Measurements from ENCODE around the gene SPG11.
"Not testable (repeated sequence)": the region's sequence is repeated elsewhere in the genome, so short reads cannot be mapped to it uniquely, and the experiment has no call there.

SPG11 gene, protein sequence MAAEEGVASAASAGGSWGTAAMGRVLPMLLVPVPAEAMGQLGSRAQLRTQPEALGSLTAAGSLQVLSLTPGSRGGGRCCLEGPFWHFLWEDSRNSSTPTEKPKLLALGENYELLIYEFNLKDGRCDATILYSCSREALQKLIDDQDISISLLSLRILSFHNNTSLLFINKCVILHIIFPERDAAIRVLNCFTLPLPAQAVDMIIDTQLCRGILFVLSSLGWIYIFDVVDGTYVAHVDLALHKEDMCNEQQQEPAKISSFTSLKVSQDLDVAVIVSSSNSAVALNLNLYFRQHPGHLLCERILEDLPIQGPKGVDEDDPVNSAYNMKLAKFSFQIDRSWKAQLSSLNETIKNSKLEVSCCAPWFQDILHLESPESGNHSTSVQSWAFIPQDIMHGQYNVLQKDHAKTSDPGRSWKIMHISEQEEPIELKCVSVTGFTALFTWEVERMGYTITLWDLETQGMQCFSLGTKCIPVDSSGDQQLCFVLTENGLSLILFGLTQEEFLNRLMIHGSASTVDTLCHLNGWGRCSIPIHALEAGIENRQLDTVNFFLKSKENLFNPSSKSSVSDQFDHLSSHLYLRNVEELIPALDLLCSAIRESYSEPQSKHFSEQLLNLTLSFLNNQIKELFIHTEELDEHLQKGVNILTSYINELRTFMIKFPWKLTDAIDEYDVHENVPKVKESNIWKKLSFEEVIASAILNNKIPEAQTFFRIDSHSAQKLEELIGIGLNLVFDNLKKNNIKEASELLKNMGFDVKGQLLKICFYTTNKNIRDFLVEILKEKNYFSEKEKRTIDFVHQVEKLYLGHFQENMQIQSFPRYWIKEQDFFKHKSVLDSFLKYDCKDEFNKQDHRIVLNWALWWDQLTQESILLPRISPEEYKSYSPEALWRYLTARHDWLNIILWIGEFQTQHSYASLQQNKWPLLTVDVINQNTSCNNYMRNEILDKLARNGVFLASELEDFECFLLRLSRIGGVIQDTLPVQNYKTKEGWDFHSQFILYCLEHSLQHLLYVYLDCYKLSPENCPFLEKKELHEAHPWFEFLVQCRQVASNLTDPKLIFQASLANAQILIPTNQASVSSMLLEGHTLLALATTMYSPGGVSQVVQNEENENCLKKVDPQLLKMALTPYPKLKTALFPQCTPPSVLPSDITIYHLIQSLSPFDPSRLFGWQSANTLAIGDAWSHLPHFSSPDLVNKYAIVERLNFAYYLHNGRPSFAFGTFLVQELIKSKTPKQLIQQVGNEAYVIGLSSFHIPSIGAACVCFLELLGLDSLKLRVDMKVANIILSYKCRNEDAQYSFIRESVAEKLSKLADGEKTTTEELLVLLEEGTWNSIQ (N-terminal part only)

GRCh38 chr15:44663410-44664308 lies at the start of gene SPG11:
TSS of gene SPG11 (minus strand) at chr15:44663662. CDS start at chr15:44663647, 15 bp downstream.
- peak; percentile 98 for DNase-seq

DNA sequence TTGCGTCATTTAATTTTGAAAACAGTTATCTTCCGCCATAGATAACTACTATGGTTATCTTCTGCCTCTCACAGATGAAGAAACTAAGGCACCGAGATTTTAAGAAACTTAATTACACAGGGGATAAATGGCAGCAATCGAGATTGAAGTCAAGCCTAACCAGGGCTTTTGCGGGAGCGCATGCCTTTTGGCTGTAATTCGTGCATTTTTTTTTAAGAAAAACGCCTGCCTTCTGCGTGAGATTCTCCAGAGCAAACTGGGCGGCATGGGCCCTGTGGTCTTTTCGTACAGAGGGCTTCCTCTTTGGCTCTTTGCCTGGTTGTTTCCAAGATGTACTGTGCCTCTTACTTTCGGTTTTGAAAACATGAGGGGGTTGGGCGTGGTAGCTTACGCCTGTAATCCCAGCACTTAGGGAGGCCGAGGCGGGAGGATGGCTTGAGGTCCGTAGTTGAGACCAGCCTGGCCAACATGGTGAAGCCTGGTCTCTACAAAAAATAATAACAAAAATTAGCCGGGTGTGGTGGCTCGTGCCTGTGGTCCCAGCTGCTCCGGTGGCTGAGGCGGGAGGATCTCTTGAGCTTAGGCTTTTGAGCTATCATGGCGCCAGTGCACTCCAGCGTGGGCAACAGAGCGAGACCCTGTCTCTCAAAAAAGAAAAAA lies 49.0 kb upstream of the SPG11 start:
- DNase-seq, result peak; percentile 90

GRCh38 chr15:44711743-44712345 lies 48.4 kb upstream of the SPG11 start:
- DNase-seq, result peak; percentile 66

DNA sequence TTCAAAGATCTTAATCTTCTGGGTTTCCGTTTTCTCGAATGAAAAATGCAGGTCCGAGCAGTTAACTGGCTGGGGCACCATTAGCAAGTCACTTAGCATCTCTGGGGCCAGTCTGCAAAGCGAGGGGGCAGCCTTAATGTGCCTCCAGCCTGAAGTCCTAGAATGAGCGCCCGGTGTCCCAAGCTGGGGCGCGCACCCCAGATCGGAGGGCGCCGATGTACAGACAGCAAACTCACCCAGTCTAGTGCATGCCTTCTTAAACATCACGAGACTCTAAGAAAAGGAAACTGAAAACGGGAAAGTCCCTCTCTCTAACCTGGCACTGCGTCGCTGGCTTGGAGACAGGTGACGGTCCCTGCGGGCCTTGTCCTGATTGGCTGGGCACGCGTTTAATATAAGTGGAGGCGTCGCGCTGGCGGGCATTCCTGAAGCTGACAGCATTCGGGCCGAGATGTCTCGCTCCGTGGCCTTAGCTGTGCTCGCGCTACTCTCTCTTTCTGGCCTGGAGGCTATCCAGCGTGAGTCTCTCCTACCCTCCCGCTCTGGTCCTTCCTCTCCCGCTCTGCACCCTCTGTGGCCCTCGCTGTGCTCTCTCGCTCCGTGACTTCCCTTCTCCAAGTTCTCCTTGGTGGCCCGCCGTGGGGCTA lies 47.8 kb upstream of the SPG11 start, which contains the start of the genes B2M and PATL2:
TSS of gene B2M (plus strand) at position 422 of the 647 bp plus-strand sequence. CDS start at position 452, 30 bp downstream.
TSS of gene PATL2 (minus strand) at position 228 of the 647 bp plus-strand sequence. CDS start 34,833 bp downstream, outside the sequence.
- peak; percentile 98 for DNase-seq

GRCh38 chr15:44710236-44711095 lies 47.0 kb upstream of the SPG11 start:
- peak; percentile 72 for DNase-seq

DNA sequence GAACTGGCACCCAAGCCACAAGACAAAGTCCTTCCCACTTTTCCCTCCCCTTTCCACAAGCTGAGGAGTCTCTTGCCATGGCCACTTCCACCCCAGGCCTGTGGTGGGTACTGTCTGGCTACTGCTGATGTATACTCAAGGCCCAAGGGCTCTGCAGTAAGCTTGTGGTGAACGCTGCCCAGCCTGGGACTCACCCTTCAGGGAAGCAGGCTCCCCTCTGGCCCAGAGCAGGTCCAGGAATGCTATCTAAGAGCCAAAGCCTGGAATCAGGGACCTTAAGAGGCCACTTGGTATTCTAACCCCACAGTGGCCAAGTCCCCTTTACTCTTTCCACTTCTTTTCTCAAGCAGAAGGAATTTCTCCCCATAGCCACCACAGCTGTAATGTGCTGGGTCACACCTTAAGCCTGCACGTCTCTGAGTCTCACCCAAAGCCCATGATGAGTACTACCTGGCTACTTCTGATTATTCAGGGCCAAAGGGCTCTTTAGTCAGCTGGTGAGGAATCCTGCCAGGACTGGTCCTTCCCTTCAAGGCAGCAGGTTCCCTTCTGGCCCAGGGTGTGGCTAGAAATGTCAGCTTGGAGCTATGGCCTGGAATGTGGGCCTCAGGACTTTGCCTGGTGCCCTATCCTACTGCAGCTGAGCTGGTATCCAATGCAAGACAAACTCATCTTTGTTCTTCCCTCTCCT lies 43.6 kb upstream of the SPG11 start:
- no peak for DNase-seq

- DNase-seq, result no peak
Observed at GRCh38 chr15:44706401-44706800, 42.9 kb upstream of the SPG11 start.

- no peak for DNase-seq
Observed at GRCh38 chr15:44705986-44706385, 42.5 kb upstream of the SPG11 start.

- DNase-seq, result not testable (repeated sequence)
Observed at GRCh38 chr15:44700676-44701075, 37.2 kb upstream of the SPG11 start.

DNA sequence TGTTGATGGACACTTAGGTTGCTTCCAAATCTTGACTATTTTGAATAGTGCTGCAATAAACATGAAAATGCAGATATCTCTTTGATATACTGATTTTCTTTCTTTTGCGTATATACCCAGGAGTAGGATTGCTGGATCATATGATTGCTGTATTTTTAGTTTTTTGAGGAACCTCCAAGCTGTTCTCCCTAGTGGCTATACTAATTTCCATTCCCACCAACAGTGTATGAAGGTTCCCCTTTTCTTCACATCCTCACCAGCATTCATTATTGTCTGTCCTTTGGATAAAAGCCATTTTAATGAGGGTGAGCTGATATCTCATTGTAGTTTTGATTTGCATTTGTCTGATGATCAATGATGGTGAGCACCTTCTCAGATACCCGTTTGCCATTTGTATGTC lies 35.2 kb upstream of the SPG11 start:
- no peak for DNase-seq

- no peak for DNase-seq
Observed at GRCh38 chr15:44697014-44697413, 33.6 kb upstream of the SPG11 start.

DNA sequence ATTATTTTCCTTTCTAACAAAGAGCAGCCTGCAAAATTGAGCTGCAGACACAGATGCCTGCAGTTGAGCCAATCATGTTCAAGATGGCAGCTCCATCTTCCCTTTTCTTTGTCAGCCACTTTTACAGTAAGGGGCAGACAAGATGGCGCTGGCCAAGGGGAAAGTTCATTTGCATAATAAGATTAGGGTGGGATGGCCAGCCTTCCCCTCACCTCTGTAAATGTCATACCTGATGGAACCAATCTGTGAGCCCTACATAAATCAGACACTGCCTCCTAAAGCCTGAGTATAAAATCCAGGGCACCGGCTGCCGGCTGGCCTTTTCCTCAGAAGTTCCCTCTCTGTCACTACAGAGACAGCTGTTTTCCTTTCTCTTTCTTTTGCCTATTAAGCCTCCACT lies 31.8 kb upstream of the SPG11 start:
- no peak for DNase-seq

- DNase-seq, result no peak
Observed at GRCh38 chr15:44694416-44694815, 31.0 kb upstream of the SPG11 start.

DNA sequence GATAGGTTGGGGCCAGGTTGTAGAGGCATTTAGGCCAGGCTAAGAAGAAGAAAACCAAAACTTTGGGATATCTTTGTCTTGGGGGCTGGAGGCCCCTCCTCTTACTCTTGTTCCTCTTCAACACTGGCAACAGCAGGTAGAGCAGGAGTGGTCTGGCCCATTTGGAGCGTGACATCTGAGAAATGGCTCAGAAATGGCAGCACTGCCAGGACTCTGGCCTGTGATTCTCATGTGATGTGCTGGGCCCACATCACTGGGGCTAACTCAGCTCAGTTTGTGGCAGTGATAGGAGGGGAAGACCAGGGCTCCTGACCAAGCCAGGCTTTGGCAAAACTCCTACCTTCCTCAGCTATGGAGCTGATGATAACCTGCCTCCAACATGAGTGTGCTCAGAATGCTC lies 29.2 kb upstream of the SPG11 start:
- no peak for DNase-seq

- not testable (repeated sequence) for DNase-seq
Observed at GRCh38 chr15:44690245-44690644, 26.8 kb upstream of the SPG11 start.

DNA sequence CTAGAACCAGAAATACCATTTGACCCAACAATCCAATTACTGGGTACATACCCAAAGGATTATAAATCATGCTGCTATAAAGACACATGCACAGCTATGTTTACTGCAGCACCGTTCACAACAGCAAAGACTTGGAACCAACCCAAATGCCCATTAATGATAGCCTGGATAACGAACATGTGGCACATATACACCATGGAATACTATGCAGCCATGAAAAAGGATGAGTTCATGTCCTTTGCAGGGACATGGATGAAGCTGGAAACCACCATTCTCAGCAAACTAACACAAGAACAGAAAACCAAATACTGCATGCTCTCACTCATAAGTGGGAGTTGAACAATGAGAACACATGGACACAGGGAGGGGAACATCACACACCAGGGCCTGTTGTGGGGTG lies 25.9 kb upstream of the SPG11 start:
- DNase-seq, result not testable (repeated sequence)

GRCh38 chr15:44682809-44683682 lies 19.6 kb upstream of the SPG11 start:
- DNase-seq, result peak; percentile 59
